HCT116 (cell line): ENCODE results near the gene ZNF652.

Experiments used
- ATF3 ChIP-seq: IDR thresholded peaks from 2 replicates; pipeline ENCODE4 v1.6.1; 2012
- CTCF ChIP-seq, 3 experiments: fragments of 200-600 bp in 1 of 3; sonication (generic) in 1 of 3; IDR thresholded peaks in 2 of 3; conservative IDR thresholded peaks in 1 of 3; 2 replicates each; pipeline ENCODE4 v1.5.1; 2012 to 2017; ENCODE audit warnings: low read depth in 2 of 3, low read length in 2 of 3, antibody characterized with exemption in 1 of 3, borderline replicate concordance in 1 of 3, control low read depth in 1 of 3, mild to moderate bottlenecking in 1 of 3, mixed read lengths in 1 of 3, mixed run types in 1 of 3, moderate library complexity in 1 of 3; ENCODE audit not compliant: insufficient read depth in 1 of 3
- ELF1 ChIP-seq: IDR thresholded peaks from 2 replicates; pipeline ENCODE4 v1.6.1; 2012; ENCODE audit warnings: low read depth, borderline replicate concordance
- EZH2 ChIP-seq: fragments of 200-600 bp; sonication (generic); IDR thresholded peaks from 2 replicates; pipeline ENCODE4 v1.6.1; 2017; ENCODE audit warnings: antibody characterized with exemption, mixed run types
- EZH2phosphoT487 ChIP-seq: fragments of 200-600 bp; IDR thresholded peaks from 2 replicates; pipeline ENCODE4 v1.6.1; 2018; ENCODE audit warnings: antibody characterized with exemption, borderline replicate concordance
- MAX ChIP-seq: IDR thresholded peaks from 2 replicates; pipeline ENCODE4 v1.6.1; 2012
- POLR2A ChIP-seq: IDR thresholded peaks from 2 replicates; pipeline ENCODE4 v1.7.0; 2011; ENCODE audit warnings: borderline replicate concordance; ENCODE audit not compliant: insufficient read depth, insufficient read length; ENCODE audit errors: extremely low read depth
- POLR2AphosphoS5 ChIP-seq: IDR thresholded peaks from 2 replicates; pipeline ENCODE4 v1.6.1; 2011; ENCODE audit warnings: mild to moderate bottlenecking, low read depth, low read length, moderate library complexity
- SIN3A ChIP-seq: IDR thresholded peaks from 2 replicates; pipeline ENCODE4 v1.6.1; 2012; ENCODE audit warnings: low read depth
- SP1 ChIP-seq: IDR thresholded peaks from 2 replicates; pipeline ENCODE4 v1.6.1; 2012; ENCODE audit warnings: low read depth
- SRF ChIP-seq: IDR thresholded peaks from 2 replicates; pipeline ENCODE4 v1.6.1; 2012; ENCODE audit warnings: low read depth
- TCF7L2 ChIP-seq: IDR thresholded peaks from 2 replicates; pipeline ENCODE4 v1.7.0; 2011; ENCODE audit warnings: borderline replicate concordance, inconsistent platforms; ENCODE audit not compliant: insufficient read depth, insufficient read length; ENCODE audit errors: extremely low read depth
- YY1 ChIP-seq: IDR thresholded peaks from 2 replicates; pipeline ENCODE4 v1.6.1; 2011; ENCODE audit warnings: low read length, low read depth, moderate library complexity, mild to moderate bottlenecking; ENCODE audit not compliant: insufficient replicate concordance; ENCODE audit errors: extremely low read depth
- ZBTB33 ChIP-seq: IDR thresholded peaks from 2 replicates; pipeline ENCODE4 v1.6.1; 2011; ENCODE audit warnings: mild to moderate bottlenecking, low read length, moderate library complexity; ENCODE audit not compliant: insufficient replicate concordance; ENCODE audit errors: extremely low read depth

GRCh38 chr17:49353607-49354006 lies 8.4 kb downstream of the ZNF652 start:
- TF ChIP-seq CTCF (IDR thresholded peaks at IDR 0.05 in 2 of 3, conservative IDR thresholded peaks at IDR 0.05 in 1 of 3; ENCODE audit: borderline replicate concordance in 1 of 3, insufficient read depth in 1 of 3, low read depth in 2 of 3, low read length in 2 of 3) (no peak), SIN3A (no peak), EZH2 (no peak), POLR2A (no peak), EZH2phosphoT487 (no peak), ELF1 (no peak), POLR2AphosphoS5 (no peak), ATF3 (no peak), SRF (no peak), MAX (no peak), TCF7L2 (no peak), YY1 (no peak), ZBTB33 (no peak), SP1 (no peak)
